HepG2 (cell line): ENCODE data around the gene BMP2K. TPM values are rescaled to one million over a fixed set of nuclear protein-coding genes. Genes with fewer than 3 reads are reported as not detected.

ENCODE experiments used
- ARNT ChIP-seq: fragments of 450-650 bp; IDR thresholded peaks from 2 replicates; pipeline ENCODE4 v1.6.1; 2017
- MYC ChIP-seq: sonication (generic); formaldehyde crosslinking; IDR thresholded peaks from 2 replicates; pipeline ENCODE4 v1.9.0; 2021; ENCODE audit warnings: missing genetic modification reagents, borderline replicate concordance
- NRL ChIP-seq: sonication (generic); formaldehyde crosslinking; IDR thresholded peaks from 2 replicates; pipeline ENCODE4 v1.5.0; 2020; ENCODE audit warnings: missing genetic modification reagents, mild to moderate bottlenecking, moderate library complexity, borderline replicate concordance
- RAD21 ChIP-seq: fragments of 450-650 bp; formaldehyde crosslinking; IDR thresholded peaks from 2 replicates; pipeline ENCODE4 v1.5.0; 2020; ENCODE audit warnings: mild to moderate bottlenecking
- RBM39 ChIP-seq: fragments of 200-400 bp; formaldehyde crosslinking; IDR thresholded peaks from one replicate; pipeline ENCODE4 v1.6.1; 2018; ENCODE audit warnings: antibody characterized with exemption, mild to moderate bottlenecking, low read depth, low read length; ENCODE audit not compliant: poor library complexity, severe bottlenecking
- RFX1 ChIP-seq: fragments of 450-650 bp; IDR thresholded peaks from 2 replicates; pipeline ENCODE4 v1.6.1; 2017
- RORA ChIP-seq: sonication (generic); formaldehyde crosslinking; IDR thresholded peaks from 2 replicates; pipeline ENCODE4 v1.5.0; 2020; ENCODE audit warnings: mild to moderate bottlenecking, missing genetic modification reagents, moderate library complexity
- SP5 ChIP-seq: IDR thresholded peaks from 2 replicates; pipeline ENCODE4 v1.6.1; 2016; ENCODE audit warnings: low read depth, borderline replicate concordance
- SRY ChIP-seq: sonication (generic); formaldehyde crosslinking; IDR thresholded peaks from 2 replicates; pipeline ENCODE4 v1.8.0; 2022; ENCODE audit warnings: mild to moderate bottlenecking, missing genetic modification reagents
- TAF1 ChIP-seq: sonication (generic); formaldehyde crosslinking; IDR thresholded peaks from 2 replicates; pipeline ENCODE4 v1.4.0; 2020; ENCODE audit warnings: missing genetic modification reagents
- U2AF2 ChIP-seq: fragments of 200-400 bp; formaldehyde crosslinking; IDR thresholded peaks from 2 replicates; pipeline ENCODE4 v1.6.1; 2017; ENCODE audit warnings: low read depth, mild to moderate bottlenecking, low read length
- ZNF101 ChIP-seq: sonication (generic); formaldehyde crosslinking; IDR thresholded peaks from 2 replicates; pipeline ENCODE4 v1.4.0; 2020; ENCODE audit warnings: mild to moderate bottlenecking, low read depth, missing genetic modification reagents, borderline replicate concordance
- ZNF24 ChIP-seq: fragments of 450-650 bp; IDR thresholded peaks from 2 replicates; pipeline ENCODE4 v1.6.1; 2017; ENCODE audit warnings: antibody characterized with exemption, mild to moderate bottlenecking
- ZNF383 ChIP-seq: sonication (generic); formaldehyde crosslinking; IDR thresholded peaks from 2 replicates; pipeline ENCODE4 v1.4.0; 2020; ENCODE audit warnings: missing genetic modification reagents, mild to moderate bottlenecking, borderline replicate concordance
- ZNF530 ChIP-seq: sonication (generic); formaldehyde crosslinking; IDR thresholded peaks from 2 replicates; pipeline ENCODE4 v1.5.0; 2020; ENCODE audit warnings: low read depth, mild to moderate bottlenecking, missing genetic modification reagents
- ZNF552 ChIP-seq: sonication (generic); formaldehyde crosslinking; IDR thresholded peaks from 2 replicates; pipeline ENCODE4 v1.9.0; 2022; ENCODE audit warnings: missing genetic modification reagents, mild to moderate bottlenecking, borderline replicate concordance
- ZNF562 ChIP-seq: sonication (generic); formaldehyde crosslinking; IDR thresholded peaks from 2 replicates; pipeline ENCODE4 v1.8.0; 2022; ENCODE audit warnings: missing genetic modification reagents, borderline replicate concordance
- ZNF607 ChIP-seq: sonication (generic); formaldehyde crosslinking; IDR thresholded peaks from 2 replicates; pipeline ENCODE4 v1.5.1; 2020; ENCODE audit warnings: missing genetic modification reagents, mild to moderate bottlenecking, borderline replicate concordance
- ZNF713 ChIP-seq: sonication (generic); formaldehyde crosslinking; IDR thresholded peaks from 2 replicates; pipeline ENCODE4 v1.4.0; 2020; ENCODE audit warnings: mild to moderate bottlenecking, missing genetic modification reagents
- ZNF746 ChIP-seq: sonication (generic); formaldehyde crosslinking; IDR thresholded peaks from 2 replicates; pipeline ENCODE4 v1.8.0; 2022; ENCODE audit warnings: mild to moderate bottlenecking, missing genetic modification reagents
- polyA plus RNA-seq, 8 experiments: library from polyadenylated mRNA; depleted of rRNA in 3 of 8; stranded (reverse) in 7 of 8; unstranded in 1 of 8; fragments of >200 nt; fragmentation: Illumina TruSeq in 4 of 8; extraction: Trizol in 4 of 8; gene quantifications; 2 replicates each; pipeline versions ENCODE4 v1.2.1 to v1.2.3, GENCODE V29; 2011 to 2016; ENCODE audit warnings: low read depth in 4 of 8, missing spikeins in 1 of 8, mixed read lengths in 1 of 8; ENCODE audit not compliant: insufficient read depth in 1 of 8
- total RNA-seq, 5 experiments: library from RNA; depleted of rRNA; stranded (reverse); fragments of >200 nt; fragmentation: Illumina TruSeq; extraction: Trizol; gene quantifications; 2 replicates each; pipeline ENCODE4 v1.2.3, GENCODE V29; 2016; ENCODE audit warnings: low read depth in 1 of 5
- TF ChIP-seq, protein P1 (sequence below): sonication (generic); formaldehyde crosslinking; IDR thresholded peaks from 2 replicates; pipeline ENCODE4 v1.5.0; 2020; ENCODE audit warnings: missing genetic modification reagents, mild to moderate bottlenecking, borderline replicate concordance
- TF ChIP-seq, protein P2 (sequence below): sonication (generic); formaldehyde crosslinking; IDR thresholded peaks from 2 replicates; pipeline ENCODE4 v1.4.0; 2020; ENCODE audit warnings: missing genetic modification reagents, borderline replicate concordance

Gene BMP2K
- total and polyA plus RNA-seq, 2 of the 13 experiments (the other 11 are each of a cell fraction or from before 2014, with no cell fraction given), result 8.6 to 15.2 TPM

DNA sequence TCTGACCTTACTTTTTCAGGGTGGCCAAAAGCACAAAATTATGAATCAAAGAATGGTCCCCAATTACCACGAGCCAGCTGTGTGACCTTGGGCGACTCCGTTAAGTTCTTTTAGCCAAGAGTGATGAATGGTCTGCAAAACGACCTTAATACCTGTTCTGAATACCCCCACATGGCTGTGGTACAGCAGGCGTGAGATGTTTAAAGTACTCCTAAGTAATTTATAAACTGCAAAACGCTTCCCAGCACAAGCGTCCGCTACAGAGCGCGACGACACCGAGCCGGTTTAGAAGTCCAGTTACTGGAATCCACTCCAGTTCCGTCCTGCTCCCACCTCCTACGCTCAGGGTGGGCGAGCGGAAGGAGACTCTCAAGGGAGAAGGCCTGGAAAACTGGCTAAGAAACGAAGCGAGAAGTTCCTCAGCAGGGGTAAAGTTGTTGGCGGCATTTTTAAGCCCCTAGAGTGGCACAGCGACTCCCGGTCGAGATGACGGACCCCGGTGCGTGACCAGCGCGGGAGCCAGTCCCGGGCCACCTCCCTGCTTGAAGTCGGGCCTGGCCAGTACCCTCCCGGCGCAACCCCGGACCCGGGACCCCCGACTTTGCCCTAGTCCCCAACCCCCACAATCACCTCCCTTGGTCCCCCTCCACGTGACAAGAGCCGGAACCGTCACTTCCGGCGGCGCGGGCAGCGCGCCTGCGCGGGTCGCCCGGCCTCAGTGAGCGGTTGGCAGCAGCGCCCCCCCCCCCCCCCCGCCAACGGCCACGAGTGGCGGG is 659 bp upstream of the BMP2K start (continued):
- TF ChIP-seq MYC (CRISPR knock-in tag) (peak; percentile 70), NRL (CRISPR knock-in tag) (peak; percentile 82), SRY (CRISPR knock-in tag) (peak; percentile 49; the same call in 1 of the 2 replicates), SP5 (0 out of 2 replicates have a peak, but pooled peaks have one; percentile 10), ZNF552 (CRISPR knock-in tag) (no peak), ZNF530 (CRISPR knock-in tag) (no peak), ZNF713 (CRISPR knock-in tag) (no peak), ZNF101 (CRISPR knock-in tag) (no peak), RAD21 (CRISPR knock-in tag) (no peak), ZNF562 (CRISPR knock-in tag) (0 out of 2 replicates have a peak, but pooled peaks have one; percentile 73), ZNF607 (CRISPR knock-in tag) (0 out of 2 replicates have a peak, but pooled peaks have one; percentile 9), ZNF24 (no peak), RORA (CRISPR knock-in tag) (no peak), TAF1 (CRISPR knock-in tag) (peak; percentile 73), ARNT (no peak), ZNF383 (CRISPR knock-in tag) (no peak), U2AF2 (no peak), ZNF746 (CRISPR knock-in tag) (peak; percentile 15; the same call in 1 of the 2 replicates), RBM39 (peak; percentile 57), RFX1 (no peak)
- TF ChIP-seq, protein P1, sequence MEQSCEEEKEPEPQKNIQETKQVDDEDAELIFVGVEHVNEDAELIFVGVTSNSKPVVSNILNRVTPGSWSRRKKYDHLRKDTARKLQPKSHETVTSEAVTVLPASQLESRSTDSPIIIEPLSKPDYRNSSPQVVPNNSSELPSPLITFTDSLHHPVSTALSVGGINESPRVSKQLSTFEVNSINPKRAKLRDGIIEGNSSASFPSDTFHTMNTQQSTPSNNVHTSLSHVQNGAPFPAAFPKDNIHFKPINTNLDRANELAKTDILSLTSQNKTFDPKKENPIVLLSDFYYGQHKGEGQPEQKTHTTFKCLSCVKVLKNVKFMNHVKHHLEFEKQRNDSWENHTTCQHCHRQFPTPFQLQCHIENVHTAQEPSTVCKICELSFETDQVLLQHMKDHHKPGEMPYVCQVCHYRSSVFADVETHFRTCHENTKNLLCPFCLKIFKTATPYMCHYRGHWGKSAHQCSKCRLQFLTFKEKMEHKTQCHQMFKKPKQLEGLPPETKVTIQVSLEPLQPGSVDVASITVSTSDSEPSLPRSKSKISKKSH (CRISPR knock-in tag), result peak; percentile 43; the same call in 1 of the 2 replicates
- TF ChIP-seq, protein P2, sequence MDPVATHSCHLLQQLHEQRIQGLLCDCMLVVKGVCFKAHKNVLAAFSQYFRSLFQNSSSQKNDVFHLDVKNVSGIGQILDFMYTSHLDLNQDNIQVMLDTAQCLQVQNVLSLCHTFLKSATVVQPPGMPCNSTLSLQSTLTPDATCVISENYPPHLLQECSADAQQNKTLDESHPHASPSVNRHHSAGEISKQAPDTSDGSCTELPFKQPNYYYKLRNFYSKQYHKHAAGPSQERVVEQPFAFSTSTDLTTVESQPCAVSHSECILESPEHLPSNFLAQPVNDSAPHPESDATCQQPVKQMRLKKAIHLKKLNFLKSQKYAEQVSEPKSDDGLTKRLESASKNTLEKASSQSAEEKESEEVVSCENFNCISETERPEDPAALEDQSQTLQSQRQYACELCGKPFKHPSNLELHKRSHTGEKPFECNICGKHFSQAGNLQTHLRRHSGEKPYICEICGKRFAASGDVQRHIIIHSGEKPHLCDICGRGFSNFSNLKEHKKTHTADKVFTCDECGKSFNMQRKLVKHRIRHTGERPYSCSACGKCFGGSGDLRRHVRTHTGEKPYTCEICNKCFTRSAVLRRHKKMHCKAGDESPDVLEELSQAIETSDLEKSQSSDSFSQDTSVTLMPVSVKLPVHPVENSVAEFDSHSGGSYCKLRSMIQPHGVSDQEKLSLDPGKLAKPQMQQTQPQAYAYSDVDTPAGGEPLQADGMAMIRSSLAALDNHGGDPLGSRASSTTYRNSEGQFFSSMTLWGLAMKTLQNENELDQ, result no peak
